SU-DHL-6 (cell line): ENCODE results near the gene CCNDBP1.

Experiments
- H2AFZ ChIP-seq: fragments of 200-600 bp; sonication (generic); 2 replicates; pipeline ENCODE4 v1.6.1; 2014; ENCODE audit warnings: low read depth, mild to moderate bottlenecking, moderate library complexity, mixed read lengths, antibody characterized with exemption, low read length; ENCODE audit not compliant: severe bottlenecking
- H3F3A ChIP-seq: fragments of 200-600 bp; shearing (Covaris generic); 2 replicates; pipeline ENCODE4 v1.6.0; 2016; ENCODE audit warnings: antibody characterized with exemption, mild to moderate bottlenecking; ENCODE audit not compliant: insufficient read depth
- H3K27ac ChIP-seq: fragments of 200-600 bp; sonication (generic); 2 replicates; pipeline ENCODE4 v1.5.1; 2016; ENCODE audit warnings: low read depth, mild to moderate bottlenecking, low read length, moderate library complexity, mixed read lengths
- H3K27me3 ChIP-seq: fragments of 200-600 bp; sonication (generic), shearing (Covaris generic); 2 replicates; pipeline ENCODE4 v1.6.0; 2014; ENCODE audit warnings: mild to moderate bottlenecking, low read length
- H3K36me3 ChIP-seq: fragments of 200-600 bp; sonication (generic); 2 replicates; pipeline ENCODE4 v1.6.1; 2014; ENCODE audit warnings: mild to moderate bottlenecking, low read length, mixed read lengths
- H3K4me2 ChIP-seq: fragments of 300-600, 200-600 bp; shearing (Covaris generic), sonication (generic); 2 replicates; pipeline ENCODE4 v1.6.0; 2014; ENCODE audit warnings: low read length, low read depth, mild to moderate bottlenecking; ENCODE audit not compliant: poor library complexity, severe bottlenecking
- H3K4me3 ChIP-seq: fragments of 200-600 bp; sonication (generic); 2 replicates; pipeline ENCODE4 v1.5.1; 2014; ENCODE audit warnings: antibody characterized with exemption, low read length, mild to moderate bottlenecking, mixed read lengths; ENCODE audit not compliant: insufficient read depth, poor library complexity, severe bottlenecking
- H3K79me2 ChIP-seq: fragments of 200-600 bp; sonication (generic); 2 replicates; pipeline ENCODE4 v1.6.1; 2014; ENCODE audit warnings: mild to moderate bottlenecking, low read length, moderate library complexity; ENCODE audit not compliant: insufficient read depth
- H3K9ac ChIP-seq: fragments of 200-600 bp; sonication (generic); 2 replicates; pipeline ENCODE4 v1.7.0; 2014; ENCODE audit warnings: mild to moderate bottlenecking, low read length
- H3K9me2 ChIP-seq: fragments of 200-600 bp; sonication (generic); replicated peaks from 2 replicates; pipeline ENCODE4 v1.6.1; 2014; ENCODE audit warnings: low read length; ENCODE audit not compliant: insufficient read depth
- H3K9me3 ChIP-seq: fragments of 200-600 bp; sonication (generic); 2 replicates; pipeline ENCODE4 v1.6.1; 2014; ENCODE audit warnings: low read length, mixed read lengths; ENCODE audit not compliant: insufficient read depth
- H4K20me1 ChIP-seq: fragments of 200-600 bp; sonication (generic); 2 replicates; pipeline ENCODE4 v1.6.1; 2014; ENCODE audit warnings: low read depth, mild to moderate bottlenecking, antibody characterized with exemption, low read length, moderate library complexity, mixed read lengths
- EZH2phosphoT487 ChIP-seq: fragments of 200-600 bp; sonication (generic), shearing (Covaris generic); conservative IDR thresholded peaks from 2 replicates; pipeline ENCODE4 v1.6.1; 2018; ENCODE audit warnings: mild to moderate bottlenecking, antibody characterized with exemption, low read length, moderate library complexity, mixed read lengths
- TF ChIP-seq, protein P1 (sequence below): fragments of 200-600 bp; sonication (generic); IDR thresholded peaks from one replicate; pipeline ENCODE4 v1.5.1; 2017; ENCODE audit warnings: antibody characterized with exemption, mild to moderate bottlenecking, low read length, moderate library complexity; ENCODE audit not compliant: insufficient read depth, poor library complexity, severe bottlenecking

The CCNDBP1 gene

DNA sequence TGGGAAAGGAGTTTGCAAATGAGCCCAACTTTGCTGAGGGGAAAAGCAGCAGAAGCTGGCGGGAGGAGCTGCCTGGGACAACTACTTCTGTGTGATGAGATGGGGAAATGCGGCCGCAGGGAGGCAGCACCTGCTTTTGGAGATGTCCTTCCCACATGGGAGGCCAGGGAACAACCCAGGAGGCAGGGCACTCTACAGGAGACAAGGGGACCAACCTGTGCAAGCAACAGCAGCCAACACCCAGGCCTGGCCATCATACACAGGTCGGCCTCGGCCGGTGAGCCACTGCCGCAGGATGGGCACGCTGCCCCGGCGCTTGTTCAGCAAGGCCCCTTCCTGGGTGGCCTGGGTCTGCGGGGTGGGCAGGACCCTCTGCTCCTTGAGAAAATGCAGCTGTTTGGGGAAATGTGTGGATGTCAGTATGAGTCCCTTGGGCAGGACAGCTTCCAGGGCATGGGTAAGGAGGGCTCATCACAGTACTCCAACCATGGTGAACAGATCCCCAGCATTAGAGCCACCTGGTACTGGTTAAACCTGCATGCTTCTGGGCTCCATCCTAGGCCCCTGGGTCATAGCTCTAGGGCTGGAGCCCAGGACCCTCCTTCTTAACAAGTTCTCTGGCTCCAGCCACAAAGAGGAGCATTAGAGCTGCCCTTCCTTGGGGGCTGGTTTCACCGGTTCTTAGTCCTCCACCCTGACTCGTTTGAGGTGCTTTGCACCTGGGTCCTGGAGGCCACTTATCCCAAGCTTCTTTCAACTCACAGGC, 24.0 kb downstream of the CCNDBP1 start:
- Histone ChIP-seq H3K79me2 (no peaks in the 10 kb centered on the region), H3K9me2 (no peaks in the 10 kb centered on the region), H3K9me3 (no peaks in the 10 kb centered on the region), H3K36me3 (no peaks in the 10 kb centered on the region), H4K20me1 (no peaks in the 10 kb centered on the region), H3K9ac (no peak overlapping the region), H2AFZ (no peak overlapping the region), H3K27me3 (no peaks in the 10 kb centered on the region), H3K4me2 (no peak overlapping the region), H3K27ac (no peak overlapping the region), H3F3A (no peaks in the 10 kb centered on the region), H3K4me3 (no peak overlapping the region)
- TF ChIP-seq, protein P1, sequence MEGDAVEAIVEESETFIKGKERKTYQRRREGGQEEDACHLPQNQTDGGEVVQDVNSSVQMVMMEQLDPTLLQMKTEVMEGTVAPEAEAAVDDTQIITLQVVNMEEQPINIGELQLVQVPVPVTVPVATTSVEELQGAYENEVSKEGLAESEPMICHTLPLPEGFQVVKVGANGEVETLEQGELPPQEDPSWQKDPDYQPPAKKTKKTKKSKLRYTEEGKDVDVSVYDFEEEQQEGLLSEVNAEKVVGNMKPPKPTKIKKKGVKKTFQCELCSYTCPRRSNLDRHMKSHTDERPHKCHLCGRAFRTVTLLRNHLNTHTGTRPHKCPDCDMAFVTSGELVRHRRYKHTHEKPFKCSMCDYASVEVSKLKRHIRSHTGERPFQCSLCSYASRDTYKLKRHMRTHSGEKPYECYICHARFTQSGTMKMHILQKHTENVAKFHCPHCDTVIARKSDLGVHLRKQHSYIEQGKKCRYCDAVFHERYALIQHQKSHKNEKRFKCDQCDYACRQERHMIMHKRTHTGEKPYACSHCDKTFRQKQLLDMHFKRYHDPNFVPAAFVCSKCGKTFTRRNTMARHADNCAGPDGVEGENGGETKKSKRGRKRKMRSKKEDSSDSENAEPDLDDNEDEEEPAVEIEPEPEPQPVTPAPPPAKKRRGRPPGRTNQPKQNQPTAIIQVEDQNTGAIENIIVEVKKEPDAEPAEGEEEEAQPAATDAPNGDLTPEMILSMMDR = no peak

DNA sequence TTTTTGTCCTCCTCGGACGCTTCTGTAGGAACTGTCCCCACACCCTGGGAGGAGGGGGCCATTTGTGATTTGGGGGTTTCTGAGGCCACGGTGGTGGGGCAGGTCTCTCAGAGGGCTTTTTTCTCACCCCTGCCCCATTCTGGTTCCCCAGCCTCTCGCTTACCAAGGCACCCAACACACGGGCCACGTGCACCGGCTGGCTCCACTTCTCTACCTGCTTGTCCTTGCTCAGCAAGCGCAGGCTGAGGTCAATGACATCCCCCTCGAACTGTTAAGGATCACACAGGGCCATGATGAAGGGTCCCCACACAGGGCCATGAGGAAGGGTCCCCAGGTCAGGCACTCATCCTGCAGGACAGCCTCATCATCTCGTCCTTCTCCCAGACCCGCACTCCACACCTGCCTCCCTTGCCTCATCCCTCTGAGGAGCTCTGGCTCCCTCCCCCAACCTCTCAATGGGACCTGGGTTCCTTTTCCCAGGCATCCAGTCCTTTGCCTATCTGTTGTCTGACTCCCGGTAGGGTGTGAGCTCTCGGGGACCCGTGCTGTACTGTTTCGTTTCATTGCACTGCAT, 25.1 kb downstream of the CCNDBP1 start:
- Histone ChIP-seq H3K79me2 (no peaks in the 10 kb centered on the region), H3K9me2 (no peaks in the 10 kb centered on the region), H3K9me3 (no peaks in the 10 kb centered on the region), H2AFZ (no peak overlapping the region), H3K27ac (no peak overlapping the region), H3K36me3 (no peaks in the 10 kb centered on the region), H3K4me2 (no peak overlapping the region), H3F3A (no peaks in the 10 kb centered on the region), H3K27me3 (no peaks in the 10 kb centered on the region), H4K20me1 (no peaks in the 10 kb centered on the region), H3K9ac (no peak overlapping the region), H3K4me3 (no peak overlapping the region)
- TF ChIP-seq EZH2phosphoT487 = no peak

DNA sequence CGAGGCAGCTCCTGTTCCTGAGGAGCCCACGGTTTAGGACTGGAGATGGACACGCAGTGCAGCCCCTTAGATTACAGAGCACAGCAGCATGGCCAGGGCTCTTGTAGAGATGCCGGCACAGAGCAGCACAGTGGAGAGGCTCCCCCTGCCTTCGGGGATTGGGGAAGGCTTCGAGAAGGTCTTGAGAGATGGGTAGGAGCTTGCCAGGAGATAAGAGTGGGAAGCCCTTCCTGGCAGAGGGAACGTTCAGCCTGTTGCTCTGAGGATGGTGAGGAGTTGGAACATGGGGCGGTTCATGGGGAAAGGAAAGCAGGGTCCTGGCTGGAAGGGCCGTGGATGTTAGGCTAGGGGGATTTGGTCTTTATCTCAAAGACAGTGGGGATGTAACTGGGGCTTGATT, 25.6 kb downstream of the CCNDBP1 start:
- Histone ChIP-seq H4K20me1 (no peaks in the 10 kb centered on the region), H3K4me3 (no peak overlapping the region), H3K27me3 (no peaks in the 10 kb centered on the region), H3K79me2 (no peaks in the 10 kb centered on the region), H3K9ac (no peak overlapping the region), H3K9me2 (no peaks in the 10 kb centered on the region), H3K4me2 (no peak overlapping the region), H3K27ac (no peak overlapping the region), H3K36me3 (no peaks in the 10 kb centered on the region), H3F3A (no peaks in the 10 kb centered on the region), H2AFZ (no peak overlapping the region), H3K9me3 (no peaks in the 10 kb centered on the region)
- no peak for TF ChIP-seq EZH2phosphoT487
- TF ChIP-seq, protein P1 = no peak

DNA sequence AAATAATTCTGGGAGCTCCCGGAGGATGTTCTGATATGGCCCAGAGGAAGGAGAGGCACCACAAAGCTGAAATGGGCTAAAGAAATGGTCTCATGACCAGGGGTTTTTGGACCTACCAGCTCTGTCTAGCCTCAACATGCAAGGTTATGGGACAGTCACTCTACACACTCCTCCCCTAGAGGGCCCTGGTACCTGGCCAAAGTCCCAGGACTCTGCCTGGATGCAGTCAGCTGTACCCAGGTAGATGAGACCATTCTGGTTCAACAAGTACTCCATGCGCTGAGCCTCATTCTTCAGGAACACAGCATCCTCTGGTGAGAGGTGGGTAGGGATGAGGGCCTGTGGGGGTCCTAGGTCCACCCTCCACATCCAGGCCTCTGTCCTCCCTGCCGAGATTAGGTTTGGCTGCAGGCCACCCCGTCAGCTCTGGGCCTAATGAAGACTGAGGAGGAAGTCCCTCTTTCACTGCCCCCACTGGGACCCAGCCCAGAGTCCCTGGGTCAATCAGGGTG, 26.1 kb downstream of the CCNDBP1 start:
- Histone ChIP-seq H3K4me2 (no peak overlapping the region), H3K79me2 (no peaks in the 10 kb centered on the region), H3F3A (no peaks in the 10 kb centered on the region), H3K27ac (no peak overlapping the region), H3K9me3 (no peaks in the 10 kb centered on the region), H2AFZ (no peak overlapping the region), H3K27me3 (no peaks in the 10 kb centered on the region), H3K9ac (no peak overlapping the region), H3K36me3 (no peaks in the 10 kb centered on the region), H3K9me2 (no peaks in the 10 kb centered on the region), H4K20me1 (no peaks in the 10 kb centered on the region), H3K4me3 (no peak overlapping the region)
- TF ChIP-seq, protein P1 = no peak
- TF ChIP-seq EZH2phosphoT487 = no peak
